Measurements from ENCODE around the gene SPIN1.

DNA sequence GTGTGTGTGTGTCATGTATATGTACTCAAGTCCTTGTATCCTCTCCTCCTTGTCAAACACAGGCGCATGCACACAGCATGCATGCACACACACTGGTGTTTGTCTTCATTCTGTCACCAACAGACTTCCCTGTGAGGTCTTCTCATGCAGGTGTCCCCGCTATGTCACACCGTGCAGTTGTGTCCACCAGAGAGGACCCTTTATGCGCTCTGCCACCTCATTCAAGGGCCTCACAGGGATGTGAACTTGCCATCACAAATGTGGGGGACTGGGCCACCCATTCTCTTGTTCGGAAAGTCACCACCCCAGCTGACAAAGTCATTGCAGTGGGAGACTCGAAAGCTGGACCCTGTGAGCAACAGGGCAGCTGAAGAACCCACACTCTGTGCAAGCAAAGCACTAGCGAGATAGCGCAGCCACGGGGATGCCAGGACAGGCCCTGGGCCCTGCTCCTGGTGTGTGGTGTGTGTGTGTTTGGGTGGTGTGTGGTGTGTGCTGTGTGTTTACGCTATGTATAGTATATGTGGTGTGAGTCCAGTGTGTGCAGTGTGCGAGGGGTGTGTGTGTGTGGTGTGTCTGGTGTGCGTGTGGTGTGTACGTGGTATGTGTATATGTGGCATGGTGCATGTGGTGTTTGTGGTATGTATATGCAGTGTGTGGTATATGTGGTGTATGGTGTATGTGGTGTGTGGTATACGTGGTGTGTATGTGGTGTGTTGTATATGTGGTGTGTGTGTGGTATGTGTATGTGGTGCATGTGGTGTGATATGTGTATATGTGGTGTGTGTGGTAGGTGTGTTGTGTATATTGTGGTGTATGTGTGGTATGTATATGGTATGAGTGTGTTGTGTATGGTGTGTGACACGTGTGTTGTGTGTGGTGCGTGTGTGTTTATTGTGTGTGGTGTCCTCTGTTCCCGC, 115.9 kb downstream of the SPIN1 start:
- TF ChIP-seq, protein P1, sequence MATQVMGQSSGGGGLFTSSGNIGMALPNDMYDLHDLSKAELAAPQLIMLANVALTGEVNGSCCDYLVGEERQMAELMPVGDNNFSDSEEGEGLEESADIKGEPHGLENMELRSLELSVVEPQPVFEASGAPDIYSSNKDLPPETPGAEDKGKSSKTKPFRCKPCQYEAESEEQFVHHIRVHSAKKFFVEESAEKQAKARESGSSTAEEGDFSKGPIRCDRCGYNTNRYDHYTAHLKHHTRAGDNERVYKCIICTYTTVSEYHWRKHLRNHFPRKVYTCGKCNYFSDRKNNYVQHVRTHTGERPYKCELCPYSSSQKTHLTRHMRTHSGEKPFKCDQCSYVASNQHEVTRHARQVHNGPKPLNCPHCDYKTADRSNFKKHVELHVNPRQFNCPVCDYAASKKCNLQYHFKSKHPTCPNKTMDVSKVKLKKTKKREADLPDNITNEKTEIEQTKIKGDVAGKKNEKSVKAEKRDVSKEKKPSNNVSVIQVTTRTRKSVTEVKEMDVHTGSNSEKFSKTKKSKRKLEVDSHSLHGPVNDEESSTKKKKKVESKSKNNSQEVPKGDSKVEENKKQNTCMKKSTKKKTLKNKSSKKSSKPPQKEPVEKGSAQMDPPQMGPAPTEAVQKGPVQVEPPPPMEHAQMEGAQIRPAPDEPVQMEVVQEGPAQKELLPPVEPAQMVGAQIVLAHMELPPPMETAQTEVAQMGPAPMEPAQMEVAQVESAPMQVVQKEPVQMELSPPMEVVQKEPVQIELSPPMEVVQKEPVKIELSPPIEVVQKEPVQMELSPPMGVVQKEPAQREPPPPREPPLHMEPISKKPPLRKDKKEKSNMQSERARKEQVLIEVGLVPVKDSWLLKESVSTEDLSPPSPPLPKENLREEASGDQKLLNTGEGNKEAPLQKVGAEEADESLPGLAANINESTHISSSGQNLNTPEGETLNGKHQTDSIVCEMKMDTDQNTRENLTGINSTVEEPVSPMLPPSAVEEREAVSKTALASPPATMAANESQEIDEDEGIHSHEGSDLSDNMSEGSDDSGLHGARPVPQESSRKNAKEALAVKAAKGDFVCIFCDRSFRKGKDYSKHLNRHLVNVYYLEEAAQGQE (IDR thresholded peaks at IDR 0.05; ENCODE audit: unreplicated experiment) = no peak
- TF ChIP-seq, protein P2, sequence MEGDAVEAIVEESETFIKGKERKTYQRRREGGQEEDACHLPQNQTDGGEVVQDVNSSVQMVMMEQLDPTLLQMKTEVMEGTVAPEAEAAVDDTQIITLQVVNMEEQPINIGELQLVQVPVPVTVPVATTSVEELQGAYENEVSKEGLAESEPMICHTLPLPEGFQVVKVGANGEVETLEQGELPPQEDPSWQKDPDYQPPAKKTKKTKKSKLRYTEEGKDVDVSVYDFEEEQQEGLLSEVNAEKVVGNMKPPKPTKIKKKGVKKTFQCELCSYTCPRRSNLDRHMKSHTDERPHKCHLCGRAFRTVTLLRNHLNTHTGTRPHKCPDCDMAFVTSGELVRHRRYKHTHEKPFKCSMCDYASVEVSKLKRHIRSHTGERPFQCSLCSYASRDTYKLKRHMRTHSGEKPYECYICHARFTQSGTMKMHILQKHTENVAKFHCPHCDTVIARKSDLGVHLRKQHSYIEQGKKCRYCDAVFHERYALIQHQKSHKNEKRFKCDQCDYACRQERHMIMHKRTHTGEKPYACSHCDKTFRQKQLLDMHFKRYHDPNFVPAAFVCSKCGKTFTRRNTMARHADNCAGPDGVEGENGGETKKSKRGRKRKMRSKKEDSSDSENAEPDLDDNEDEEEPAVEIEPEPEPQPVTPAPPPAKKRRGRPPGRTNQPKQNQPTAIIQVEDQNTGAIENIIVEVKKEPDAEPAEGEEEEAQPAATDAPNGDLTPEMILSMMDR (conservative IDR thresholded peaks at IDR 0.05; ENCODE audit: low read depth in 2 of 2) = no peak
- no peak for TF ChIP-seq POLR2AphosphoS5 (IDR thresholded peaks at IDR 0.05; ENCODE audit: low read depth)
- no peak for TF ChIP-seq JUNB (IDR thresholded peaks at IDR 0.05; ENCODE audit: unreplicated experiment)
